AG20443 (cell line): ENCODE measurements around the gene NEDD4.
"Not testable (repeated sequence)": the region's sequence is repeated elsewhere in the genome, so short reads cannot be mapped to it uniquely, and the experiment has no call there.

ENCODE experiments used
- DNase-seq: peaks from one replicate; pipeline ENCODE4 v3.0.0; 2012; ENCODE audit warnings: low spot score, mixed read lengths

Gene NEDD4

GRCh38 chr15:56004281-56004680, 10.9 kb upstream of the NEDD4 start:
- DNase-seq: not testable (repeated sequence)

- DNase-seq: not testable (repeated sequence)
These were observed 10.4 kb upstream of the NEDD4 start for GRCh38 chr15:56003777-56004176.

- not testable (repeated sequence) for DNase-seq
These were observed 9.9 kb upstream of the NEDD4 start for GRCh38 chr15:56003277-56003676.

- no peak for DNase-seq
These were observed 8.2 kb upstream of the NEDD4 start for GRCh38 chr15:56001471-56002078.

GRCh38 chr15:55999658-56000057, 6.2 kb upstream of the NEDD4 start:
- DNase-seq: no peak

GRCh38 chr15:55998478-55998877, 5.1 kb upstream of the NEDD4 start:
- DNase-seq: no peak

GRCh38 chr15:55993804-55994560, 570 bp upstream of the NEDD4 start:
- no peak for DNase-seq

GRCh38 chr15:55992769-55993110, 672 bp downstream of the NEDD4 start:
- DNase-seq: no peak

GRCh38 chr15:55991802-55992768, 1.3 kb downstream of the NEDD4 start:
- DNase-seq: no peak

GRCh38 chr15:55990998-55991397, 2.4 kb downstream of the NEDD4 start:
- no peak for DNase-seq

GRCh38 chr15:55990516-55990915, 2.9 kb downstream of the NEDD4 start:
- no peak for DNase-seq

- no peak for DNase-seq
These were observed 4.0 kb downstream of the NEDD4 start for GRCh38 chr15:55989383-55989782.

- DNase-seq: no peak
These were observed 11.7 kb downstream of the NEDD4 start for GRCh38 chr15:55981582-55982249.

GRCh38 chr15:55980511-55980910, 12.9 kb downstream of the NEDD4 start:
- DNase-seq: no peak

GRCh38 chr15:55977231-55977630, 16.2 kb downstream of the NEDD4 start:
- DNase-seq: no peak

GRCh38 chr15:55970286-55970685, 23.1 kb downstream of the NEDD4 start:
- DNase-seq: no peak

- DNase-seq: no peak
These were observed 23.8 kb downstream of the NEDD4 start for GRCh38 chr15:55969582-55969981.

GRCh38 chr15:55968923-55969322, 24.5 kb downstream of the NEDD4 start:
- DNase-seq: no peak

GRCh38 chr15:55965091-55965490, 28.3 kb downstream of the NEDD4 start:
- DNase-seq: no peak

GRCh38 chr15:55960946-55961345, 32.5 kb downstream of the NEDD4 start:
- DNase-seq: no peak

GRCh38 chr15:55959744-55960447, 33.5 kb downstream of the NEDD4 start:
- DNase-seq: no peak

GRCh38 chr15:55958349-55958748, 35.1 kb downstream of the NEDD4 start:
- no peak for DNase-seq
